IPS DF 4.7 (cell line): Measurements from ENCODE around the gene TMED9.
"Not testable (repeated sequence)": the region's sequence is repeated elsewhere in the genome, so short reads cannot be mapped to it uniquely, and the experiment has no call there.

Experiments used
- DNase-seq: peaks from one replicate; pipeline ENCODE4 v3.0.0-alpha.2; 2013; ENCODE audit warnings: low spot score; ENCODE audit errors: extremely low read depth

The TMED9 gene

DNA sequence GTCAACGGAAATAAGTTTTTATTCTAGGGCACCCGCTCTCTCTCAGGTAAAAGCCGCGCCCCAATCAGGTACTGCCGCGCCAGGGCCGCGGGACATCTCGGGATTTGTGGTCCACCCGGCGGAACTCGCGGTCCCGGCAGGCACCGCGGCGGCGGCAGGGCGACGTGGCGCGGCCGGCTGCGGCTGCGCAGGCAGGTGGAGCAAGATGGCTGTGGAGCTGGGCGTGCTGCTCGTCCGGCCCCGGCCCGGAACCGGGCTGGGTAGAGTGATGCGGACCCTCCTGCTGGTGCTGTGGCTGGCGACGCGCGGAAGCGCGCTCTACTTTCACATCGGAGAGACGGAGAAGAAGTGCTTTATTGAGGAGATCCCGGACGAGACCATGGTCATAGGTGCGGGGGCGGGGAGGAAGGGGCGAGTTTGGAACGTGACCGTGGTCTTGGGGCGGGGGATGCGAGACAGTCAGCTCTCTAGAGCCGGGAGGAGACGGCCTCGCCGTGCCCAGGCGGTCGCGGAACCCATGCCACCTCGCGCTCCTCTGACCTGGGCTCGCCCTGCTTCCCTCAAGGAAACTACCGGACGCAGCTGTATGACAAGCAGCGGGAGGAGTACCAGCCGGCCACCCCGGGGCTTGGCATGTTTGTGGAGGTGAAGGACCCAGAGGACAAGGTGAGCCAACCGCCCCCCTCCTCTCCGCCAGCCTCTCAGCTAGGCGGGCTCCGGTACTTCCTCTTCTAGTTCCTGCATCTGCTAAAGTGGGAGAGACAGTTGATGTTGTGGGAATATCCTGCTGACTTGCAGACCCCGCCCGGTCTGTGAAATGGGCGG lies at the start of gene TMED9:
Gene TMED9, plus strand, starts transcription at position 194 of the 825 bp plus-strand sequence. Its CDS starts 12 bp downstream, at position 206.
- no peak for DNase-seq

DNA sequence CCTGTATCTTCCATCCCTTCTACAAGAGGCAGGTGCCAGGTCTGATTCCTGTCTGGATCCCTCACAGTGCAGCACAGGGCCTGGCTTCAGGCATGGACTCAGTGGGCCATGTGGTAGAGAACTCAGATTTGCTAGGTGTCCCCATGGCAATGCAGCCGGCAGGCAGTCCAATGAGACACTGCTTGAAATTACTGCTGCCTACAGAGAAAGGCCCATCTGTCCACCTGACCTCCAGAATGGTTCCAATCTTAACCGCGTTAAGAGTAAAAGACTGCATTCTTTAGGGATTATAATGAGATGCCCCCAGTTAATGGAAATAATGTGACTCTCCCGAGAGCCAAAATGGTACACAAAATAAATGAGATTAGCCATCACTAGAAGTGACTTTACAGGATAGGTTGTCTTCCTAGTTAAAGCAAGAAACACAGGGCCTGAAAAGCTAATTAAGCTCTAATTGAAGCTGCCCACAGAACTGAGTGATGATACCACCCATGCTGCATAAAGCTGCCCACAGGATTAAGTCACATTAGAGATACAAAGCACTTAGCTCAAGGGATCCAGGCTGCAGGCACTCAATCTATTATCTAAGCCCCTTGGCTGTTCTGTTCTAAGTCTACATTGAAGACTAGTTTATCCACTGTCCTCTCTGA lies 49.1 kb upstream of the TMED9 start:
- DNase-seq = no peak

DNA sequence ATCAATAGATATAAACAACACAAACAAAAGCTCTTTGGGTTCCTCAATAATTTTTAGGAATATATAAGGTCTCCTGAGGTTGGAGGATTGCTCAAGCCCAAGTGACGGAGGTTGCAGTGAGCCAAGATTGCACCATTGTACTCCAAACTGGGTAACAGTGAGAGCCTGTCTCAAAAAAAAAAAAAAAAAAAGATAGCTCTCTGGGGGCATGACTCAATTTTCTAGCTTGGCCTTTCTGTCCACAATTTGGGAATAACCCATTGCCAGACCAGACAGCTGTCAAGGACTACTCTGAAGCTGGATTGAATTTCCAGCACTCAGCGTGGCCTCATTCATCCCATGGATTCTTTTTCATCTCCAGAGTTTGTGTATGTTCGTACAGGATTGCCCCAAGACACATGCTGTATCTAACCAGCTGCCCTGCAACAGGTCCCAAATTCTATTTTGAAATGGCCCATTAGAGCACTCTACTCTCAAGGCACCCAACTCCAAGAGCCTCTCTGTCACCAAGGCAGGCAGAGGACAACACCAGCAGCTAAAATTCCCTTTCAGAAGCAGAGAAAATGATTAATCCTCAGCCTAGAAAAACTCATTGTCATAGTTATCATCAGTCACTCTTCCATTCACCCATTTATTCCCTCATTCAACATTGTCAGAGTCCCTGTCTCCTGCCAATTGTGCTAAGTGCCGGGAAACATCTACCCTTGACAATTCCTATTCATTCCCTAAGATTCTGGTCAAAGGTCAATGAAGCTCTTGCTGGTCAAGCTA lies 46.3 kb upstream of the TMED9 start:
- DNase-seq = no peak

DNA sequence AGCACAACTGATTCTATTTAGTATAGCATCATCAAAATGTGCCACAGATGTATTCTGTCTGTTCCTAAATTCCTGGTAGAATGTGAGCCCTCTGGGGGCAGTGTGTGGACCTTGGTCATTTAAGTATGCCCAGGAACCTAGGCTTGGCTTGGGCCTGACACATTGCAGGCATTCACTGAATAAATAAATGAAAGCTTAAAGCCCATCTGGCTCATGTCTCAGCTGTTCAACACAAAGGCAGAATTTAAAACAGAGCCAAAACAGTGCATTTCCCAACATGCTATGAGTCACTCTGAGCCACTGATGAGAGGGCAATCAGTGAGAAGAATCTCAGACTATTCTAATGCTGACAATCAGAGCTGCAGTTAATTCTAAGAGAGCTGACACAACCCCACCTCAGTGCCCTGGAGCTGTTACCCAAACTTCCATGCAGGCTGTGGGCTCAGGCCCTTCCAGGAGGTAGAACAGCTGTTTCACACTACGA lies 45.7 kb upstream of the TMED9 start:
- no peak for DNase-seq

DNA sequence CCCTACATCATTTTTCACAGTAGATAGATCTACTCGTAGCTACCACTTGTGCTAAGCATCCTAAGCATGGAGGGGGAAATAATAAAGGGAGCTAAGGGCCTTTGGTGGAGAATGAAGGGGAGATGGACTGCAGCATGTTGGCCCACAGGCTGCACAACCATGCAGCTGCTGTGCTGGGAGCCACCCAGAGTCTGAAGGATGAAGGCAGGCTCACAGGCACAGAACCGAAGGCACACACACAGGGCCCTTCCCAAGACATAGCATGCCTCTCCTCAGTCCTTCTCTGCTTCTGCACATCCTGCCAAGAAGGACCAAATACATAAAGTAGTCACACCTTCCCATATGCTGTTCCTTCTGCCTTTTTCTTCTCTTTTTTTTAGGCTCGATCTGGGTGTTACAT lies 44.3 kb upstream of the TMED9 start:
- no peak for DNase-seq

DNA sequence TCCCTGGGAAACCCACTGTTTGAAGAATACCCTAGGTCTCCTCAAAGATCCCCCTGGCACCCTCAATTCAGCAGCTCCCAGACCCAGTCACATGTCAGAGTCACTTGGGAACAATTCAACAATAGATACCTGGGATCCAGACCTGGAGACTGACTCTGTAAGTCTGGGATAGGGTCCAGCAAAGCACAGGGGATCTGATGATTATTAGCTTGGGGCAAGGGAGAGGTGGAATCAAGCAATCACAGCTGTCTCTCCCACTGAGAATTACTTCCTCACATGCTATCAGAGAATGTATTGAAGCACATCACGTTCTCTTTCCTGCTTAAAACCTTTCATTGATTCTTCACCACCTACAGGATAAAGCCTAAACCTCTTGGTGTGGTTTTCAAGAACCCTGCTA lies 43.5 kb upstream of the TMED9 start:
- DNase-seq = no peak

DNA sequence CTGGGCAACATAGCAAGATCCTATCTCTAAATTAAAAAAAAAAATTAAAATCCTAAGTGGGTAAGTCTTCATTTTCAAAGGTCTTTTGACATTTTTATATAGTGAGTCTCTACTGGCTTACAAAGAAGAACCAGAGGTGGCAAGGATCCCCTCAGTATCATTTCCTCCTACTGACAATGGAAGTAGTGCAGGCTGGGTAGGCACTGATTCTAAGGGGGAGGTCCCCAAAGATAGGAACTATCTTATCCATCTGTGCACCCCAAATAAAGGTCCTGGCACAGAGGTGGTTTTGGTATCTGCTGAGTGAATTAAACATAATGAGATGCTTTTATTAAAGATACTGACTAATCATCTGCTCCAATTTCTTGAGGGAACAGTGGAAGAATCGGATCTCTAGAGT lies 41.9 kb upstream of the TMED9 start:
- DNase-seq = no peak

DNA sequence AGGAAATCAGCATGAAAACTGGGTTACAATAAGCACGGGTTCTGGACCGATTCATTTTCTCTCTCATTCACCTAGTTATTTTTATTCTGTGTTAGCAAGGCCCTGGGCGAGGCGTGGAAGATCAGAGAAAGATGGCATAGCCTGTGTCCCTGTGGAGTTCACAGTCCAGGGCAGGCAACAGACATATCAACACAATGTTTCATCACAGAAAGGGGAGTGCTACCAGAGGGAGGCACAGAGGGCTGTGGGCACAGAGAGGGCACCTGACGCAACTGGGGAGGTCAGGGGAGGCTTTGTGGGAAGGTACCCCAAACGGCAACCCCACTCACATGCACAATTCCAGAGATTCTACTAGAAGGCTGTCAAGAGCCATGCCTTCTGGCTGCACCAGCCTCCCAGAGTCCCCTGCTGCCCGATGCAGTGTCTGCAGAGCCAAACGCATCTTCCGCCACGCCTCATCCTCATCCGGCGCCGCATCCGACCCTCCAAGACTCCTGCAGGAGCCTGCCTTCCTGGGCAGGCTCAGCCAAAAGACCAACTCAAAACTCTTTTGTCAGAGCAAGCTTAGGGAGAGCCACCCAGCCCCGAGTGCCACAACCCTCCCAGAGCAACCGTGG lies 39.1 kb upstream of the TMED9 start:
- no peak for DNase-seq

DNA sequence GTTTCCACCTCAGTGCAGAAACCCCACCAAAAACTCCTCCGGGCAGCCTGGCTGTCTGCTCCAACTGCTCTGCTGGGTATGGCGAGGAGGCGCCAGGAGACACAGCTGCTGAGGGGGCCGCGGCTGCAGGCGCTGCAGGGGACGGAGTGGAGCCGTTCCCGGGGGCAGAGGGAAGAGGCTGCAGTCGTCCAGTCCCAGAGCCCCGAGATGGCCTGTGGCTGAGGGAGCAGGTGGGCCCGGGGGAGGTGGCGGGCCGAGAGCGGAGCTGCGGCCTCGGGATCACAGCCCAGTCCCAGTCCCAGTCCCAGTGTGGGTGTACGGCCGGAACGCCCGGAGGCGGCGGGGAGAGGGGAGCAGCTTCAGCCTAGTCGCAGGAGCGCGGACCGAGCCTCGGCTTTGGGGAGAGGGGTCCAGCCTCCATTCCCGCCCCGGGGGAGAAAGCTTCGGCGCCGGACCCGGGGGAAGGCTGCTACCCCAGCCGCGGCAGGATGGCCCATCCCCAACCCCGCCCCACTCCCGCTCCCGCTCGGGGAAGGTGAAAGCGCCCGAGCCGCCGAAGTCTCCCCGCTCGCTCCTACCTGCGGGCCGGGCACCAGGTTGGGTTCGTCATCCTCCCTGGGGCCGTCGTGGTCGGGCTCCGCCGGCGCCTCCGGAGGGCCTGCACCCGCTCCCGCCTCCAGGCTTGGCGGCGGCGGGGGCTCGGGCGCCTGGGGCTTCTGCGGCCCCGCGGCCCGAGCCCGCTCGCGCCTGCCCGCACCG lies 38.2 kb upstream of the TMED9 start:
- DNase-seq = no peak

DNA sequence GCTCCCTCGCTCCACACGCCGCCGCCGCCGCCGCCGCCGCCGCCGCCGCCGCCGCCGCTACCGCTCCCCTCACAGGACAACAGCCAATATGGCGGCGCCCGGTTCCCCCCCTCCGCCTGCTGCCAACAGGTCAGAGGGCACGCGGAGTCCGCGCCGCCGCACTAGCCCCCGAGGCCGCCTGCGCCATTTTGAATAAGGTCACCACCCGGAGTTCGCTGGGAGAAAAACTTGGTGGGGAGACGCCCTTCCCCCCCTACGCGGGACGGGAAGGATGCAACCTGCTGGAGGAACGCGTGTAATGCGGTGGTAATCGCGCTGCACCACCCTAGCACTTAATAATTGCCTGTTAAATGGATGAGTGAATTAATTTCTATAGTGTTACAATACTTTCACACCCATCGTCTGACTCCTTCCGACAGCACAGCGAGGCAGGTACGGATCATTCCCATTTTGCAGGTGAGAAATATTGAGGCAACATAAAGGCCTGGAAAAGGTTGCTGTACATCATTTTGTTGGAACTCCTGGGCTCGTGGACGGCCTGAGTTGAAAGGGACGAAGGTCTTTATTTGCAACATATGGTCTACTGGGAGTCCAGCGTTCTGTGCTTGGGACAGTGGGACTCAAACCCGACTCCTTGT lies 37.4 kb upstream of the TMED9 start, which contains the start of gene FAM193B:
Gene FAM193B, minus strand, starts transcription at position 90 of the 638 bp plus-strand sequence. CDS start 105 bp downstream, outside the sequence.
- DNase-seq = no peak

DNA sequence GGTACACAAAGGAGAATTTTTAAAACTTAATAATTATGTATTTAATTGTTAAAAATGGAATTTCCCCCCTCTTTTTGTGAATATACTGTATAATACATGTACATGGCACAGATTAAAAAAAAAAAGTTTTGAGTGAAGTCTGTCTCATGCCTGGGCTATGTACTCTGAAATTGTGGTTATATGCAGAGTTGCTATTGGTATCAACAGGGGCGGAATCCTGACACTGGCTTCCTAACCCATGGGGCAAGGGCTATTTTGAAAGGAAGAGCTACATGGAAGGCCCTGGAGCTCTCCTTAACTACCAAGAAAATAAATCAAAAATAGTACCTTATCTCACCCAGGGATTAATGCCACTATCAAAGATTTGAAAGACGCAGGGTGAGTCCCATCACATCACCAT lies 36.8 kb upstream of the TMED9 start:
- no peak for DNase-seq

DNA sequence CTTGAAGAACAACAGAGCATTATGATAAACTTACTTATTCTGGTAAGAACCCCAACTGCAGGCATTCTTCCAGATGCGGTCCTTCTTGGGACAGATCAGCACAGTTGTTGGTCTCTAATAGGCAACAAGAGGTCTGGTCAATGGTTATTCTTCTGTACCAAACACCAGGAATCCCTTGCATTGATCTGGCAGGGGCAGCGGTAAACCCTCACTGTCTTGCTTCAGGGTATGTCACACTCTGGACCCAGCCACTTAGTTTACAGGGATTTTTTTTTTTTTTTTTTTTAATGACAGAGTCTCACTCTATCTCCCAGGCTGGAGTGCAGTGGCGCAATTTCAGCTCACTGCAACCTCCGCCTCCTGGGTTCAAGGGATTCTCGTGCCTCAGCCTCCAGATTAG lies 36.3 kb upstream of the TMED9 start:
- no peak for DNase-seq

DNA sequence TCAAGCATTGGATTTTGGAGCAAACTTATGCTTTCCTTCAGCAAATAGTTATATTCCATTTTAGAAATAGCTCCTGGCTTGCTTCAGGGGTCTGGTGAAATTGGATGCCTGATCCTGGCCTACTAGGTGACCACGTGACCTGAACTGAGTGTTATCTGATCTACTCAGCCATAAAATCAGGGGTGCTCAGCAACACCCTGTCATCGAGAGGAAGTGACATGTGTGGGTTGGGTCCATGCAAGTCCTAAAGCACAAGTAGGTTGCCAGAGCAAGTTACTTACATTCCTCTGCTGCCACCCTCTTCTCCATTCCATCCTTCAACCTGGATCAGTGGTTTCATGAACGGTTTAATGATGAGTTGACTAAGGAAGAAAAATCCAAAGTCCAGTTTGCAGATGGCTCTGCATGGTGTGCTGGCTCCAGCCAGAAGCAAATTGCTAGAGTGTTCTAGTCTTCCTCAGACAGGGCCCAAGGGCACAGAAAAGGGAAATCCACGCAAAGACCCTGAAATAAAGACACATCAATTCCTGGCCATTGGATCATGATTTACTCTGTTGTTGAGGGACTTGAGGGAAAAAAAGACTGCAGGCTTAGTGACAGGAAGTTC lies 34.9 kb upstream of the TMED9 start:
- DNase-seq = no peak

DNA sequence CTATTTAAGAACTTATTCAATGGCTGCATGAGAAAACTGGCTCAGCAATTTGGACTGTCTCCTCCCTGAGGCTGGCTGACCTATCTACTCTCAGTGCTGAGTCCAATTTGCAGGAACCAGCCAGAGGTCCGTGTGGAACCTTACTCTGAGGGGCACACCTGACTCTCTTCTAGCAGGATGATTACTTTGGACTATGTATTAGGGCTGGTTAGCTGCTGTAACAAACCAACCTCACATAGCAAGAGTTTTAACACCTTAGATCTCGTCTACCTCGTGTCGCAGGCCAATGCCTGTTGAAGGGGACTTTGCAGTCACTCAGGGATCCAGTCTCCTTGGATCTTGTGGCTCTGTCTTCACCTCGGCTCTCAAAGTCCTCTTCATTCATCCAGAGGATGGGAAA lies 34.2 kb upstream of the TMED9 start:
- DNase-seq = no peak

DNA sequence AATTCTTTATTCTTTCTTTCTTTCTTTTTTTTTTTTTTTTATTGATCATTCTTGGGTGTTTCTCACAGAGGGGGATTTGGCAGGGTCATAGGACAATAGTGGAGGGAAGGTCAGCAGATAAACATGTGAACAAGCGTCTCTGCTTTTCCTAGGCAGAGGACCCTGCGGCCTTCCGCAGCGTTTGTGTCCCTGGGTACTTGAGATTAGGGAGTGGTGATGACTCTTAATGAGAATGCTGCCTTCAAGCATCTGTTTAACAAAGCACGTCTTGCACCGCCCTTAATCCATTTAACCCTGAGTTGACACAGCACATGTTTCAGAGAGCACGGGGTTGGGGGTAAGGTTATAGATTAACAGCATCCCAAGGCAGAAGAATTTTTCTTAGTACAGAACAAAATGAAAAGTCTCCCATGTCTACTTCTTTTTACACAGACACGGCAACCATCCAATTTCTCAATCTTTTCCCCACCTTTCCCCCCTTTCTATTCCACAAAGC lies 32.5 kb upstream of the TMED9 start:
- DNase-seq = not testable (repeated sequence)

DNA sequence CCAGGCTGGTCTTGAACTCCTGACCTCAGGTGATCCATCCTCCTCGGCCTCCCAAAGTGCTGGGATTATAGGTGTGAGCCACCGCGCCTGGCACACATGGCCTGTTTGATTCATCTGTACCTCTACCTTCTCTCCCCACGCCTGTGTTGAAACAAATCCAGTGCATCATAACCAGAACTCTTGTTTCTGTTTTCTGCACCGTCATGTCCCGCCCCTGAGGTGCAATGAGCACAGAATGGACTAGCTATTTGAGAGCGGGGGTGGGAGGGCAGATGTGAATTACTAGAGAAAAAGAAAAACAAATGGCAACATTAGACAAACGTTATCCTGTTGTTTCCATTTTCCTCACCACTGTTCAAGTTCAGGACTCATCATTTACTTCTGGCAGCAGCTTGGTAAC lies 27.0 kb upstream of the TMED9 start:
- DNase-seq = no peak

DNA sequence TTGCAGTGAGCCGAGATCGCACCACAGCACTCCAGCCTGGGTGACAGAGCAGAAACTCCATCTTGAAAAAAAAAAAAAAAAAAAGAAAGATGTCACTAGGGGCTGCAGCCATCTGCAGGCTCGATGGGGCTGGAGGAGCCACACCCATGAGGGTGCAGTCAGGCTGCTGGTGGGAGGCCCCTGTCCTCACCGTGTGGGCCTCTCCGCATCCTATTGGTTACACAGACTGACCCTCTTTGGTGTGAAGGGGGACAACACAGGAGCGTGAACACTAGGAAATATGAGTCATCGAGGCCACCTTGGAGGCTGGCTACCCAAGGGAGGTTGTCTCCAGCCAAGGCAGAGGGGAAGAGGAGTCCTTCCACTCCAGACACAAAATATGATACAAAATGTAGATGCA lies 23.7 kb upstream of the TMED9 start:
- DNase-seq = no peak

DNA sequence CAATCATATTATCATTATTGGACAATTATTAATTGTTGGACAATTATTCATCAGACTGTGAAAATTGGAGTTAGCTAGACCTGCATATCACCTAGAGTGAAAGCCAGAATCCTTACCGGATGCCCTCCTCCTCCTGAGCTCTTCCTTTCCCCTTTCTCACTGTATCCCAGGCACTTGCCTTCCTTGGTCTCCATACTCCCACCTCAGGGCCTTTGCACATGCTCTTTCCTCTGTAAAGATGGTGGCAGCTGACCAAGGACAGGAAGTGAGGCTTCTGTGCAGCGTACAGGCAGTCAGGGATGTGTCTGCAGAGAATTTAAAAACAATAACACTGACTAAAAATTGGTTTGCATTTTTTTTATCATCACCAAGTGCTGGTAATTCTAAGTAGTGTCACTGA lies 22.1 kb upstream of the TMED9 start:
- no peak for DNase-seq

DNA sequence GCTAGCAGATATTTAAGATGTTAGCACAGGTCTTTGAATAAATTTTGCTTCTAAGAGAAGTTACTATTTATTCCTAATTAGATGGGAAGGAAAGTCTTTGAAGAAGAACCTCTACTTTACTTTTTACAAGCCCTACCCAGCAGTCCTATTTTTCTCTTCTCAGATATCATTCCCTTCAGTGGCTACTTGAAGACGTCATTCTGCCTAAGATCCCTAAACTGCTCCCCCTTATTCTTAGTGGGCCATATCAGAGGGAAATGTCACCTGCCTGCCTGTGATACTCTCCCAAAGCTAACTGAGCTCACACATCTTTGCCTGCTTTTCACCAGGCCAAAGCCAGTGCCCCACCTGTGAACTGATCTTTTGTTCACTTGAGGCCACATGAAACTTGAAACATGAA lies 16.5 kb upstream of the TMED9 start:
- DNase-seq = no peak

DNA sequence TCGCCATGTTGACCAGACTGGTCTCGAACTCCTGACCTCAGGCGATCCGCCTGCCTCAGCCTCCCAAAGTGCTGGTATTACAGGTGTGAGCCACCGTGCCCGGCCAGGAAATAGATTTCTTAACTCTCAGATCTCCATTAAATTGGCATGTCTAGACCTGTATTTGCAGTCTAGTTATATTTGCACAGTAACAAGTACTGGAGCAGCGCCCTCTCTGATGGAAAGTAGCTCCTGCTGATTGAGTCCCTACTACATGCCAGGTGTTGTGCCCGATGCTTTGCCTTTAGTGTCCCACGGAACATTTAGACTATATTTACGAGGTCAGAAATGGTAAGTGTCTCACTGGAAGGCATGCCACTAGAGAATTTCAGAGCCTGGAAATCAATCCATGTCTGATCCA lies 15.8 kb upstream of the TMED9 start:
- no peak for DNase-seq
